ENCODE results near the gene UBE2S.
"Not testable (repeated sequence)": the region's sequence is repeated elsewhere in the genome, so short reads cannot be mapped to it uniquely, and the experiment has no call there.

The UBE2S gene

GRCh38 chr19:55405638-55406037 is 1.9 kb downstream of the UBE2S start:
- Histone ChIP-seq H3K4me1 (ENCODE audit: insufficient read depth, insufficient read length) (peaks cover 18% of the 10 kb centered on the region), H3K27me3 (ENCODE audit: insufficient read depth, insufficient read length) (no peaks in the 10 kb centered on the region), H3K9ac (ENCODE audit: insufficient read length, low read depth) (peak overlapping the region; percentile 97), H3K36me3 (ENCODE audit: insufficient read depth, insufficient read length, low read length) (peaks cover 53% of the 10 kb centered on the region), H3K4me3 (ENCODE audit: insufficient read length, low read depth) (peak overlapping the region; percentile 78), H3K9me3 (ENCODE audit: insufficient read depth, low read length) (peaks cover 18% of the 10 kb centered on the region; the same call in 1 of the 2 replicates)
- TF ChIP-seq SUZ12 (IDR thresholded peaks at IDR 0.05; ENCODE audit: extremely low read depth, insufficient read depth, insufficient read length), result no peak
- TF ChIP-seq ZNF274 (IDR thresholded peaks at IDR 0.05; ENCODE audit: low read depth, low read length), result no peak
- TF ChIP-seq YY1 (IDR thresholded peaks at IDR 0.05; ENCODE audit: insufficient read depth, insufficient read length), result no peak
- DNase-seq (ENCODE audit: low read depth, low spot score), result no peak

GRCh38 chr19:55402509-55402908 is 5.1 kb downstream of the UBE2S start:
- no peak for TF ChIP-seq YY1 (IDR thresholded peaks at IDR 0.05; ENCODE audit: insufficient read depth, insufficient read length)
- no peak for TF ChIP-seq ZNF274 (IDR thresholded peaks at IDR 0.05; ENCODE audit: low read depth, low read length)
- no peak for TF ChIP-seq SUZ12 (IDR thresholded peaks at IDR 0.05; ENCODE audit: extremely low read depth, insufficient read depth, insufficient read length)
- H3K36me3 ChIP-seq (ENCODE audit: insufficient read depth, insufficient read length, low read length), result peaks cover 58% of the 10 kb centered on the region

GRCh38 chr19:55401390-55401789 is 6.2 kb downstream of the UBE2S start:
- Histone ChIP-seq H3K4me1 (ENCODE audit: insufficient read depth, insufficient read length) (peaks cover 16% of the 10 kb centered on the region), H3K36me3 (ENCODE audit: insufficient read depth, insufficient read length, low read length) (peaks cover 52% of the 10 kb centered on the region)
- H3K27me3 ChIP-seq (ENCODE audit: insufficient read depth, insufficient read length); H3K4me3 ChIP-seq (ENCODE audit: insufficient read length, low read depth); H3K9me3 ChIP-seq (ENCODE audit: insufficient read depth, low read length); DNase-seq (ENCODE audit: low read depth, low spot score); H3K9ac ChIP-seq (ENCODE audit: insufficient read length, low read depth): not testable (repeated sequence)

More at GRCh38 chr19:55402509-55402908, 5.1 kb downstream of the UBE2S start:
- H3K4me1 ChIP-seq (ENCODE audit: insufficient read depth, insufficient read length), result peaks cover 16% of the 10 kb centered on the region
- H3K9ac ChIP-seq (ENCODE audit: insufficient read length, low read depth), result peak overlapping the region; percentile 50
- DNase-seq (ENCODE audit: low read depth, low spot score), result no peak
- no peaks in the 10 kb centered on the region for H3K27me3 ChIP-seq (ENCODE audit: insufficient read depth, insufficient read length)
- no peak overlapping the region for H3K4me3 ChIP-seq (ENCODE audit: insufficient read length, low read depth)
- H3K9me3 ChIP-seq (ENCODE audit: insufficient read depth, low read length), result no peaks in the 10 kb centered on the region

GRCh38 chr19:55400281-55401087 is 7.1 kb downstream of the UBE2S start:
- Histone ChIP-seq H3K4me3 (ENCODE audit: insufficient read length, low read depth) (no peak overlapping the region), H3K4me1 (ENCODE audit: insufficient read depth, insufficient read length) (peaks cover 11% of the 10 kb centered on the region), H3K9me3 (ENCODE audit: insufficient read depth, low read length) (no peaks in the 10 kb centered on the region), H3K9ac (ENCODE audit: insufficient read length, low read depth) (peak overlapping the region; percentile 21), H3K27me3 (ENCODE audit: insufficient read depth, insufficient read length) (no peaks in the 10 kb centered on the region), H3K36me3 (ENCODE audit: insufficient read depth, insufficient read length, low read length) (peaks cover 43% of the 10 kb centered on the region)
- TF ChIP-seq ZNF274 (IDR thresholded peaks at IDR 0.05; ENCODE audit: low read depth, low read length) (no peak), YY1 (IDR thresholded peaks at IDR 0.05; ENCODE audit: insufficient read depth, insufficient read length) (no peak), SUZ12 (IDR thresholded peaks at IDR 0.05; ENCODE audit: extremely low read depth, insufficient read depth, insufficient read length) (no peak)
- no peak for DNase-seq (ENCODE audit: low read depth, low spot score)

DNA sequence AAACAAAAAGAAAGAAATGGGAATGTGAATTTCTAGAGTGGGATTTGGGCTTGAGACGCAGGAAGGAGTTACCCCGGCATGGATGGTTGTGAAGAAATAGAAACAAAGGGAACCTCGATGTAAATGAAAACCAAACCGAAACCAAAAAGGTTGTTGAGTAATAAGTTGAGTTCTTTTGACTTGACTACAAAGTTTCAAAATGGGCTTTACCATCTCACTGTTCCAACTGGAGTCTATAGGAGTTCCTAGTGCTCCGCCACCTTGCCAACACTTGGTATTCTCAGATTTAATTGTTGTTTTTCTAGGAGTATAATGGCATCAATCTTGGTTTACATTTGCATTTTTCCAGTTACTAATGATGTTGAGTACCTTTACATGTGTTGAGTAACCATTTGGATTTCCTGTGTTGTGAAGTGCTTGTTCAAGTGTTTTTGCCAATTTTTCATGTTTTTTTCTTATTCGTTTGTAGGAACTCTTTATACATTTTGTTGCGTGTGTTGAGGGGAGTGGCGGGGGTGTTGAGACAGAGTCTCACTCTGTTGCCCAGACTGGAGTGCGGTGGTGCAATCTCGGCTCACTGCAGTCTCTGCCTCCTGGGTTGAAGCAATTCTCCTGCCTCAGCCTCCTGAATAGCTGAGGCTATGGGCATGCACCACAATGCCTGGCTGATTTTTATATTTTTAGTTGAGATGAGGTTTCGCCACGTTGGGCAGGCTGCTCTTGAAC is 9.2 kb downstream of the UBE2S start:
- Histone ChIP-seq H3K4me1 (ENCODE audit: insufficient read depth, insufficient read length) (peaks cover 11% of the 10 kb centered on the region), H3K27me3 (ENCODE audit: insufficient read depth, insufficient read length) (no peaks in the 10 kb centered on the region), H3K36me3 (ENCODE audit: insufficient read depth, insufficient read length, low read length) (peaks cover 28% of the 10 kb centered on the region), H3K4me3 (ENCODE audit: insufficient read length, low read depth) (no peak overlapping the region), H3K9ac (ENCODE audit: insufficient read length, low read depth) (no peak overlapping the region), H3K9me3 (ENCODE audit: insufficient read depth, low read length) (no peaks in the 10 kb centered on the region)
- TF ChIP-seq SUZ12 (IDR thresholded peaks at IDR 0.05; ENCODE audit: extremely low read depth, insufficient read depth, insufficient read length) (no peak), ZNF274 (IDR thresholded peaks at IDR 0.05; ENCODE audit: low read depth, low read length) (no peak), YY1 (IDR thresholded peaks at IDR 0.05; ENCODE audit: insufficient read depth, insufficient read length) (no peak)
- no peak for DNase-seq (ENCODE audit: low read depth, low spot score)

DNA sequence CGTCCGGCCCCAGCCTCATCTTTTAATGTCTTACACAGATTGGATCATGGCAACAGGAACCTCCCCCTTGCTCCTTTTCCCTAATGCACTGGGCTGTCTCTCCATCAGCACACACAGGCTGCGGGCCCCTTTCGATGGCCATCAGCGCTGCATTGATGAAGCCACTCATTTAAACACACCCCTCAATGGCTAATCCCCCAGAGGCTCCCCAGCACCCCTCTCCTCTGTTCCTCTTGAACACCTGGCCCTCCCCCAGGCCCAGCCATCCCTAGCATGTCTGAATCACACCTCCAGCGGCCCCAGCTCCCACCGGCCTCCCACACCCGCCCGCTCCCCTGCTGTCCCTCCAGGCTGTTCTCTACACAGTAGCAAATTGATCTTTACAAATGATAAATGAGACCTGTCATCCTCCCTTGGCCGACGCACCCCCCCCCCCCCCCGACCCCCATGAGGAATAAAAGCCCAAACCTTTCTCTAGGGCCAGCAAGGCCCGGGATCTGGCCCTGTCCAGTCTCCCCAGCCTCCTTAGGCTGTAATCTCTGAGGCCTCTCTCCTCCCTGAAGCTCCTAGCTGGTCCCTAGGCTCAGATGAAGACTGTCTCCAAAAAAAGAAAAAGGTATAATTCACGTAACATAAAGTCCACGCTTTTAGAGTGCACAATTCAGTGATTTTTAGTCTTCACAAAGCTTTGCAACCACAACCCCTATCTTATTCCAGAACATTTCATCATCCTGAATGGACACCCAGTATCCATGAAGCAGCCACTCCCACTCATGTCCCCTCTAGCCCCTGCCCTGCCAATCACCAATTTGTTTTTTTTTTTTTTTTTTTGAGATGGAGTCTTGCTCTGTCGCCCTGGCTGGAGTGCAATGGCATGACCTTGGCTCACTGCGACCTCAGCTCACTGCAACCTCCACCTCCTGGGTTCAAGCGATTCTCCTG is 14.5 kb downstream of the UBE2S start:
- peak overlapping the region; percentile 67 for H3K9ac ChIP-seq (ENCODE audit: insufficient read length, low read depth)
- peaks cover 33% of the 10 kb centered on the region for H3K36me3 ChIP-seq (ENCODE audit: insufficient read depth, insufficient read length, low read length)
- peaks cover 31% of the 10 kb centered on the region for H3K4me1 ChIP-seq (ENCODE audit: insufficient read depth, insufficient read length)
- TF ChIP-seq YY1 (IDR thresholded peaks at IDR 0.05; ENCODE audit: insufficient read depth, insufficient read length) (no peak), ZNF274 (IDR thresholded peaks at IDR 0.05; ENCODE audit: low read depth, low read length) (no peak), SUZ12 (IDR thresholded peaks at IDR 0.05; ENCODE audit: extremely low read depth, insufficient read depth, insufficient read length) (no peak)
- no peaks in the 10 kb centered on the region for H3K9me3 ChIP-seq (ENCODE audit: insufficient read depth, low read length)
- H3K4me3 ChIP-seq (ENCODE audit: insufficient read length, low read depth), result no peak overlapping the region
- no peaks in the 10 kb centered on the region for H3K27me3 ChIP-seq (ENCODE audit: insufficient read depth, insufficient read length)
- no peak for DNase-seq (ENCODE audit: low read depth, low spot score)

All from NT2/D1 (cell line).